Measurements from ENCODE around the gene MYB. TPM values are rescaled to one million over a fixed set of nuclear protein-coding genes. Genes with fewer than 3 reads are reported as not detected.

The MYB gene
- total RNA-seq, 1 experiment from 2014 or later = 3.7 TPM

- Histone ChIP-seq H3K9me3 (ENCODE audit: control insufficient read depth in 1 of 2, insufficient read depth in 1 of 2, low read depth in 1 of 2, low read length in 2 of 2) (no peaks in the 10 kb centered on the region), H3K79me2 (ENCODE audit: insufficient read depth, low read length) (no peaks in the 10 kb centered on the region), H3K27ac (ENCODE audit: low read depth, low read length) (no peak overlapping the region), H3K4me1 (ENCODE audit: control insufficient read depth in 1 of 2, insufficient read depth in 2 of 2, low read length in 2 of 2) (no peaks in the 10 kb centered on the region), H3K36me3 (ENCODE audit: control insufficient read depth in 1 of 2, insufficient read depth in 2 of 2, low read length in 2 of 2) (no peaks in the 10 kb centered on the region), H3K9me2 (ENCODE audit: insufficient read depth) (no peaks in the 10 kb centered on the region), H4K20me1 (ENCODE audit: insufficient read depth) (no peaks in the 10 kb centered on the region), H3K4me3 (replicated peaks in 1 of 2; ENCODE audit: low read depth in 1 of 2, low read length in 2 of 2) (no peak overlapping the region), H3K27me3 (ENCODE audit: insufficient read depth, low read length) (no peaks in the 10 kb centered on the region), H2AFZ (ENCODE audit: low read depth, low read length, poor library complexity, severe bottlenecking) (no peak overlapping the region), H3K9ac (ENCODE audit: low read length) (no peak overlapping the region), H3K4me2 (ENCODE audit: low read length) (no peak overlapping the region)
- intact Hi-C loops (cut with micrococcal nuclease) = no loop called here
- no TSS peak for BruUV-seq (replicated peaks)
- ChIA-PET RAD21 (ENCODE audit: low non-redundant PET in 1 of 2, low total read pairs in 2 of 2, uncharacterized antibody in 2 of 2, unreplicated experiment in 2 of 2) (no interaction called here), CTCF (interaction anchor here (0.6 kb wide), 1 partner anchor 113 kb away, joined by 3 read pairs; no protein-coding TSS in a partner anchor), POLR2A (no interaction called here)
- TF ChIP-seq CTCF (IDR thresholded peaks at IDR 0.05 in 2 of 3, conservative IDR thresholded peaks at IDR 0.05 in 1 of 3; ENCODE audit: borderline replicate concordance in 1 of 3, insufficient read depth in 1 of 3, low read depth in 2 of 3, low read length in 2 of 3) (no peak), RAD21 (IDR thresholded peaks at IDR 0.05; ENCODE audit: low read depth) (peak; percentile 28; the same call in 1 of the 2 replicates), JUND (IDR thresholded peaks at IDR 0.05) (no peak)
- no peak for ATAC-seq
- DNase-seq (ENCODE audit: low read depth, low spot score) = no peak
These were observed 76.7 kb downstream of the MYB start for GRCh38 chr6:135257631-135258405.

- Histone ChIP-seq H3K9me3 (ENCODE audit: control insufficient read depth in 1 of 2, insufficient read depth in 1 of 2, low read depth in 1 of 2, low read length in 2 of 2) (no peaks in the 10 kb centered on the region), H3K4me2 (ENCODE audit: low read length) (no peak overlapping the region), H2AFZ (ENCODE audit: low read depth, low read length, poor library complexity, severe bottlenecking) (no peak overlapping the region), H3K9ac (ENCODE audit: low read length) (no peak overlapping the region), H3K4me1 (ENCODE audit: control insufficient read depth in 1 of 2, insufficient read depth in 2 of 2, low read length in 2 of 2) (no peaks in the 10 kb centered on the region), H3K9me2 (ENCODE audit: insufficient read depth) (no peaks in the 10 kb centered on the region), H4K20me1 (ENCODE audit: insufficient read depth) (no peaks in the 10 kb centered on the region), H3K27ac (ENCODE audit: low read depth, low read length) (no peak overlapping the region), H3K79me2 (ENCODE audit: insufficient read depth, low read length) (no peaks in the 10 kb centered on the region), H3K4me3 (replicated peaks in 1 of 2; ENCODE audit: low read depth in 1 of 2, low read length in 2 of 2) (no peak overlapping the region), H3K36me3 (ENCODE audit: control insufficient read depth in 1 of 2, insufficient read depth in 2 of 2, low read length in 2 of 2) (no peaks in the 10 kb centered on the region), H3K27me3 (ENCODE audit: insufficient read depth, low read length) (no peaks in the 10 kb centered on the region)
- DNase-seq (ENCODE audit: low read depth, low spot score) = no peak
- ChIA-PET CTCF (no interaction called here), POLR2A (no interaction called here), RAD21 (ENCODE audit: low non-redundant PET in 1 of 2, low total read pairs in 2 of 2, uncharacterized antibody in 2 of 2, unreplicated experiment in 2 of 2) (no interaction called here)
- ATAC-seq = no peak
- BruUV-seq (replicated peaks) = no TSS peak
- intact Hi-C loops (cut with micrococcal nuclease) = no loop called here
- TF ChIP-seq JUND (IDR thresholded peaks at IDR 0.05) (no peak), CEBPB (IDR thresholded peaks at IDR 0.05; ENCODE audit: low read depth) (no peak), FOSL1 (IDR thresholded peaks at IDR 0.05; ENCODE audit: low read depth) (no peak), ZBTB33 (IDR thresholded peaks at IDR 0.05; ENCODE audit: extremely low read depth, insufficient replicate concordance, low read length) (no peak), ATF3 (IDR thresholded peaks at IDR 0.05) (no peak), TCF7L2 (IDR thresholded peaks at IDR 0.05; ENCODE audit: borderline replicate concordance, extremely low read depth, insufficient read depth, insufficient read length) (no peak), SP1 (IDR thresholded peaks at IDR 0.05; ENCODE audit: low read depth) (no peak), EGR1 (IDR thresholded peaks at IDR 0.05; ENCODE audit: low read depth) (no peak), RAD21 (IDR thresholded peaks at IDR 0.05; ENCODE audit: low read depth) (no peak), YY1 (IDR thresholded peaks at IDR 0.05; ENCODE audit: extremely low read depth, insufficient replicate concordance, low read depth, low read length) (no peak), CTCF (IDR thresholded peaks at IDR 0.05 in 2 of 3, conservative IDR thresholded peaks at IDR 0.05 in 1 of 3; ENCODE audit: borderline replicate concordance in 1 of 3, insufficient read depth in 1 of 3, low read depth in 2 of 3, low read length in 2 of 3) (no peak)
These were observed 77.9 kb downstream of the MYB start for GRCh38 chr6:135258970-135259369.
